SK-N-SH treated with all-trans-retinoic acid at 6 μM for 48 hours (cell line): ENCODE data around the gene KCNE3.

Source experiments
- BACH2 ChIP-seq: fragments of 250-450 bp; sonication (Bioruptor Pico); IDR thresholded peaks from 2 replicates; pipeline ENCODE4 v1.9.0; 2021; ENCODE audit warnings: mild to moderate bottlenecking, borderline replicate concordance
- CSDC2 ChIP-seq: fragments of 250-450 bp; sonication (Bioruptor Pico); IDR thresholded peaks from 2 replicates; pipeline ENCODE4 v1.5.0; 2020; ENCODE audit warnings: mild to moderate bottlenecking, moderate library complexity
- ESRRG ChIP-seq: fragments of 250-450 bp; sonication (Bioruptor Pico); IDR thresholded peaks from 2 replicates; pipeline ENCODE4 v1.6.1; 2021; ENCODE audit warnings: mild to moderate bottlenecking
- ISL1 ChIP-seq: fragments of 250-450 bp; sonication (Bioruptor Pico); IDR thresholded peaks from 2 replicates; pipeline ENCODE4 v2.1.2; 2022; ENCODE audit warnings: mild to moderate bottlenecking, moderate library complexity
- PPARA ChIP-seq: fragments of 250-450 bp; sonication (Bioruptor Pico); IDR thresholded peaks from 2 replicates; pipeline ENCODE4 v1.5.0; 2020; ENCODE audit warnings: mild to moderate bottlenecking, borderline replicate concordance
- TCF4 ChIP-seq: fragments of 250-450 bp; sonication (Bioruptor Pico); IDR thresholded peaks from 2 replicates; pipeline ENCODE4 v1.8.0; 2021; ENCODE audit warnings: mild to moderate bottlenecking, moderate library complexity, borderline replicate concordance
- TOX ChIP-seq: fragments of 250-450 bp; sonication (Bioruptor Pico); IDR thresholded peaks from 2 replicates; pipeline ENCODE4 v1.8.0; 2021; ENCODE audit warnings: mild to moderate bottlenecking, moderate library complexity, borderline replicate concordance
- ZFP30 ChIP-seq: fragments of 450-650 bp; formaldehyde crosslinking; IDR thresholded peaks from 2 replicates; pipeline ENCODE4 v1.5.0; 2022; ENCODE audit warnings: mild to moderate bottlenecking, moderate library complexity
- ZNF565 ChIP-seq: fragments of 450-650 bp; formaldehyde crosslinking; conservative IDR thresholded peaks from 2 replicates; pipeline ENCODE4 v1.5.0; 2020; ENCODE audit warnings: low read depth, mild to moderate bottlenecking, moderate library complexity
- ZNF70 ChIP-seq: fragments of 450-650 bp; formaldehyde crosslinking; IDR thresholded peaks from 2 replicates; pipeline ENCODE4 v1.5.0; 2020; ENCODE audit warnings: mild to moderate bottlenecking, moderate library complexity
- ZNF8 ChIP-seq: fragments of 450-650 bp; formaldehyde crosslinking; IDR thresholded peaks from 2 replicates; pipeline ENCODE4 v1.5.0; 2020; ENCODE audit warnings: mild to moderate bottlenecking, moderate library complexity
- TF ChIP-seq, protein P1 (sequence below): fragments of 250-450 bp; sonication (Bioruptor Pico); IDR thresholded peaks from 2 replicates; pipeline ENCODE4 v1.8.0; 2020; ENCODE audit warnings: mild to moderate bottlenecking, moderate library complexity, borderline replicate concordance

DNA sequence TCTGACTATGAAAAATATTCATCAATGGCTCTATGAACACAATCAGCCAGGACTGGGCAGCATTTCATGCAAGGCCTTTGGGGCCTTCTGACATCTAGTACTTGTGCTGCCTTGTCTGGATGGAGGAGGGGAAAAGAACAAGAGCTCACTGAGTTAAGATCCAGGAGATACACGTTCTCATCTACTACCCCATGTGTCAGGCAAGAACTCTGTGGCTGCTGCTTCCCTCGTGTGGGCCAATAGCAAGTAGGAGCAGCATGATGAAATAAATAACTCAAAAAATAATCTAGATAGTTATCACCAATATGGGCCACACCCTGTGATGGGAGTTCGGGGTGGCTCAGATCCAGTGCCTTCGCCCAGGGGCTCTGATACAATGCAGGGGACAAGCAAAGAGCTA lies 7.3 kb downstream of the KCNE3 start:
- TF ChIP-seq, protein P1, sequence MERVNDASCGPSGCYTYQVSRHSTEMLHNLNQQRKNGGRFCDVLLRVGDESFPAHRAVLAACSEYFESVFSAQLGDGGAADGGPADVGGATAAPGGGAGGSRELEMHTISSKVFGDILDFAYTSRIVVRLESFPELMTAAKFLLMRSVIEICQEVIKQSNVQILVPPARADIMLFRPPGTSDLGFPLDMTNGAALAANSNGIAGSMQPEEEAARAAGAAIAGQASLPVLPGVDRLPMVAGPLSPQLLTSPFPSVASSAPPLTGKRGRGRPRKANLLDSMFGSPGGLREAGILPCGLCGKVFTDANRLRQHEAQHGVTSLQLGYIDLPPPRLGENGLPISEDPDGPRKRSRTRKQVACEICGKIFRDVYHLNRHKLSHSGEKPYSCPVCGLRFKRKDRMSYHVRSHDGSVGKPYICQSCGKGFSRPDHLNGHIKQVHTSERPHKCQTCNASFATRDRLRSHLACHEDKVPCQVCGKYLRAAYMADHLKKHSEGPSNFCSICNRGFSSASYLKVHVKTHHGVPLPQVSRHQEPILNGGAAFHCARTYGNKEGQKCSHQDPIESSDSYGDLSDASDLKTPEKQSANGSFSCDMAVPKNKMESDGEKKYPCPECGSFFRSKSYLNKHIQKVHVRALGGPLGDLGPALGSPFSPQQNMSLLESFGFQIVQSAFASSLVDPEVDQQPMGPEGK (CRISPR knock-in tag), result no peak
- TF ChIP-seq ZNF70 (CRISPR knock-in tag) (no peak), CSDC2 (CRISPR knock-in tag) (no peak), TCF4 (CRISPR knock-in tag) (no peak), ZFP30 (CRISPR knock-in tag) (no peak), ESRRG (CRISPR knock-in tag) (no peak), ZNF8 (no peak), ZNF565 (CRISPR knock-in tag) (no peak), ISL1 (CRISPR knock-in tag) (no peak), PPARA (CRISPR knock-in tag) (no peak), TOX (CRISPR knock-in tag) (no peak), BACH2 (CRISPR knock-in tag) (no peak)
